CMK (cell line): ENCODE measurements around the gene PCNT.

Source experiments
- DNase-seq: peaks from one replicate; pipeline ENCODE4 v3.0.0-alpha.2; 2010; ENCODE audit warnings: low read depth

PCNT gene

DNA sequence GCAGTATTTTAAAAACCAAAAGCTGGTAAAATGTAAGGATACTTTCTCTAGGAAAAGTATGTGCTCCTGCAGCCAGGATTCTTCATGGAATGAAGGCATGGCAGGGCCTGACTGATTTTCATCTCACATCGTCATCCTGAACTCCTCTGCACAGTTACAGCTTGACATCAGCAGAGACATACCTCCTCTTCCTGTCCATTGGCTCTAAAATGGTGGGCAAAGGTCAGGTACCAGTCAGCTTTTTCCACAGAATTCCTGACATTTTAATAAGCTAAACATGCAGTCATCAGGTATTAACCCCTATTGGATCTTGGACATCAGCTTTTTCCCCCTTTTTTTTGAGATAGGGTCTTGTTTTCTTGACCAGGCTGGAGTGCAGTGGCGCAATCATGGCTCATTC, 5.8 kb downstream of the PCNT start:
- no peak for DNase-seq

DNA sequence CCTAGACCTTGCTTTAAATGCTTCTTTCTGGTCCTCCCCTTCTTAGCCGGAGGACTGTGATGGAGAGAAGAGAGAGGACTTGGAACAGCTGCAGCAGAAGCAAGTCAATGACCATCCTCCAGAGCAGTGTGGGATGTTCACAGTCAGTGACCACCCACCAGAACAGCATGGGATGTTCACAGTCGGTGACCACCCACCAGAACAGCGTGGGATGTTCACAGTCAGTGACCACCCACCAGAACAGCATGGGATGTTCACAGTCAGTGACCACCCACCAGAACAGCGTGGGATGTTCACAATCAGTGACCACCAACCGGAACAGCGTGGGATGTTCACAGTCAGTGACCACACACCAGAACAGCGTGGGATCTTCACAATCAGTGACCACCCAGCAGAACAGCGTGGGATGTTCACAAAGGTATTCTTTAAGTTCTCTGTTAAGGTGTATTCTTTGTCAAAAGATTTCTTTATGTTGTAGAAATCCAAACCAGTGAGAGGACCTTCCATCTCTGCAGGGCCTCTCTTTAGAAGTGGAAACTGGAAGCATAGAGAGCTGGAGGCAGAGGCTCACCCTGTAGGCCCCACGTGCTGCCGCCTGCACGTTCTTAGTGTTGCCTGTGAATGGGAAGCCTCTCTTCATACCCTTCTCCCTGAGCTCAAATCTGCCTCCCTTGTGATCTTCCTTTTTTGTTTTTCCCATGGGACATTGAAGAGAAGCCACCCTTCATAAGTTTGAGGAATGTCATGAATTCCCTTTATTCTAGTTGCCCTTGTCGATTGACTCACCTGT, 10.6 kb downstream of the PCNT start:
- DNase-seq: no peak

DNA sequence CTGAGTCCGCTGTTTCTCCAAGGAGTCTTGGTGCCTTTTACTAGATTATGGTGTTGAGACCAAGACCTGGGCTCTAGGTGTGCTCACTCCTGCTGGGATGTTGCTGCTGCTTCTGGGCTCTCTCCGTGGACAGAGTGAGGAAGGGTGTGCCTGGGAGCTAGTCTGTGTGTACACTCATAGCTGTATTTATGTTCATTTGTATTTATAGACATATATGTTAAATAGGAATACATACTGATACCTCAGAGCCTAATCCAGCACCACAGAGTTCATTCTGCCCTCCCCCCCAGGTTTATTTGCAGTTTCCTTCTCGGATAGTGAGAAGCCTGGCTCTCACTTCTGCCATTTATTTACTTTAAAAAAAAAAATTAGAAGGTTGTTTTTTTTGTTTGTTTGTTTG, 12.6 kb downstream of the PCNT start:
- DNase-seq: no peak

DNA sequence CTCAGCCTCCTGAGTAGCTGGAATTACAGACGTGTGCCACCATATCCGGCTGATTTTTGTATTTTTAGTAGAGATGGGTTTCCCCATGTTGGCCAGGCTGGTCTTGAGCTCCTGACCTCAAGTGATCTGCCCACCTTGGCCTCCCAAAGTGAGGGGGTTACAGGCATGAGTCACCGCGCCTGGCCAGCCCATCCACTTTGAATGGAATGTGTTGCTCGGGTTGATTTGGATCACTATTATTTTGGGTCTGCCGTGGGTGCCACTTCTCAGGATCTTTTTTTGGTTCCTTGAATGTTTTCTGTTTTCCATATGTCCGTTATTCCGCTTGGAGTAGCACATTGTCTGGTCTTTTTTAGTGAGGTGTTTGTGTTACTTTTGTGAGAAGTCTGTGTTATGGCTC, 17.0 kb downstream of the PCNT start:
- no peak for DNase-seq

DNA sequence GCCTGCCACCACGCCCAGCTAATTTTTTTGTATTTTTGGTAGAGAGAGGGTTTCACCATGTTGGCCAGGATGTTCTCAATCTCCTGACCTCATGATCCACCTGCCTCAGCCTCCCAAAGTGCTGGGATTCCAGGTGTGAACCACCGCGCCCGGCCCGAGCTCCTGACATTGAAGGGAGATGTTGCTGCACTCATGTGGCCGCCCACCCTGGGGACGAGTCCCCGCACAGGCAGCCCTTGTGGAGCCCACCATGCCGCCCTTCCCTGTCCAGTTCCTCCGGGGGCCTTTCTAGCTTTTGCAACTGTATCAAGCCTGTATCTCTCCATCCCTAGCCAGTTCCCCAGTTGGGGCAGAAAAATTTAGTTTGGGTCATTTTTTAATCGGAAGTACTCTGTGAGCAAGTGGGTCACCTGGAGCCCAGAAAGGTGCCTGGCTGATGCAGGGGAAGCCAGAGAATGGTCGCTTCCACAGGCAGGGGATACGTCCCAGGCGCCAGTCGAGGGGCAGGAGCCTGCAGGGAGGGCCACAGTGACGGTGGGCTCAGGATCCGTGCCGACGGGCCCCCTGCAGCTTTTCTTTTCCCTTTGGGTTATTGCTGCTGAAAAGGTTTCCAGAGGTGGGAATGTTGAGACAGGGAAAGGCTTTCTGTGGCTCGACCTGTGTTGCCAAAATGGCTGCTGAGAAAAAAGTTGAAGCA, 20.4 kb downstream of the PCNT start:
- no peak for DNase-seq

DNA sequence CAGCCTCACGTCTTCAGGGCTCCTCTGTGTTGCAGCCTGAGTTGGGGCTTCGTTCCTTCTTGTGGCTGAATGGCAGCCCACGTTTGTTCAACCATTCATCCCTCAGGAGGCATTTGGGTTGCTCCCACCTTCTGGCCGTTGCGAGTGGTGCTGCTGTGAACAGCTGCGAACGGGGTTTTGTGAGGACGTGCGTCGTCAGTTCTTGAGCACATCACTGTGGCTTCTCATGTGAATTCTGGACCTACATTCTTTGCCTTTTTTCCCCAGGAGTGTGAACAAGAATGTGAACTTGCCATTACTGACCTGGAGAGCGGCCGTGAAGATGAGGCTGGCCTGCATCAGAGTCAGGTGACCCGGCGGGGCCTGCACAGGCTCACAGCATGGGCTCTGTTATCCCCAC, 21.9 kb downstream of the PCNT start:
- DNase-seq: no peak

DNA sequence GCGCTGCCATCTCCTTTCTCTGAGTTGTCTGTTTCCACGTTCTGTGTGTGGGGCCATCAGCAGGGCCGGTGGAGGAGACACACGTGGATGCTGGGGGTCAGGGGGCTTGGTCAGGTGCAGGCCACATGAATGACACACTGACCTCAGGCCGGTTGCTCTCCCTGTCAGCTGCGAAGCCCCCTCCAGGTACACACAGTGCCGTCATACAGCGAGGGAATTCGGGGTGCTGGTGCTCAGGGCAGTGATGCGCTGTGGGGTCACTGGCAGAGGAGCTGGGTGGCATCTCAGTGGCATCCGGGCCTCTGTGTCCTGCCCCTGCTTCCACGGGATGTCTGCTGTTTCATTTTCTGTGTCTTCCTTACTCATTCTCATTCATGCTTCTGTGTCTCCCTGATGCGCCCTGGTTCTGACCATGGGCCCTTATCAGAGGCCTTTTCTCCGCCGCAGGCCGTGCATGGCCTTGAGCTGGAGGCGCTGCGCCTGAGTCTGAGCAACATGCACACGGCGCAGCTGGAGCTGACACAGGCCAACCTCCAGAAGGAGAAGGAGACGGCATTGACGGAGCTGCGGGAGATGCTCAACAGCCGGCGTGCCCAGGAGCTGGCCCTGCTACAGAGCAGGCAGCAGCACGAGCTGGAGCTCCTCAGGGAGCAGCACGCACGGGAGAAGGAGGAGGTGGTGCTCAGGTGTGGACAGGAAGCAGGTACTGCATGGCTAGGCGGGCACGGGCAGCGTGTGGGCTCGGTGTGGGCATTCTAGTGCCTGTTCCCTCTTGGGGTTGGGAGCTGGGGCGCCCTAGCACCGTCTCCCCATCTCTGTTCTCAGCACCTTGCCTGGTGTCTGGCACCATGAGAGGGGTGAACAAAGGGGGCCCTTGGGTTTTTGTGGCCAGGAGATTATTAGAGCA, 22.6 kb downstream of the PCNT start:
- no peak for DNase-seq

DNA sequence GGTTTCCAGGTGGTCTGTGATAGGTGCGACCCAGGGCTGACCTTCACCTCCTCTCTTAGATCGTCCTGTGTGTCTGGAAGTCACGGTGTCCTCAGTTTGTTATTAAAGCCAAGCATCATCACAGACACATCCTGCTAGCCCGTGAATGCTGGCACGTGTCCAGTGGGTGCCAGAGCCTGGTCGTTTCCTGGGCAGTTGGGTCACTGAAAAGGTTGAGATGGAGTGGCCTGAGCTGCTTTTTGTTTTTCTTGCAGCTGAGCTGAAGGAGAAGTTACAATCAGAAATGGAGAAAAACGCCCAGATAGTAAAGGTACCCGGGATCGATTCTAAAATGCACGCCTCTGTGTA, 23.2 kb downstream of the PCNT start:
- DNase-seq: no peak

DNA sequence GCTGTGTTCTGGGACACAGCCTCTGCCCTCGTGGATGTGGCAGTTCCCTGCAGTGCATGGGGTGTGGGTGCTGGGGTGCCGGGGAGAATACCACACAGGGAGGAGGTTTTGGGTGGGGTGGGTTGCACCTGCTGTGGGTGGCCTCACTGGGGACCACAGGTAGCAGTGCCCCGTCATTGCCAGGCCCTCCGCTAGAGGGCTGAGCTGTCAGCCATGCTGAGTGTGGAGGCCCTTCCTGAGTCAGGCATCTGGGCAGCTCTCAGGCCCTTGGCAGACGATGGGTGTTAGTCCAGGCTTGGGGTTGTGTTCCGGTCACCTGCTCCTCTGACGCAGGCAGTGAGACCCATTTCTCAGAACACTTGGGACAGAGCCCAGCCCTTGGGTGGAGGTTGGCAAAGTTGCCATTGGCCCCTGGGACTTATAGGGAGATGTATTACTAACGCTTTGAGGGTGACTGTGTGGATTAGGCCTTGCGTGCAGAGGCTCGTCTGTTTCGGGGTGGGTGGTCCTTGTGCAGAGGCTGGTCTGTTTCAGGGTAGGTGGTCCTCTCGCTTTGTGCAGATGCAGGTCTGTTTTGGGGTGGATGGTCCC, 23.9 kb downstream of the PCNT start:
- no peak for DNase-seq

DNA sequence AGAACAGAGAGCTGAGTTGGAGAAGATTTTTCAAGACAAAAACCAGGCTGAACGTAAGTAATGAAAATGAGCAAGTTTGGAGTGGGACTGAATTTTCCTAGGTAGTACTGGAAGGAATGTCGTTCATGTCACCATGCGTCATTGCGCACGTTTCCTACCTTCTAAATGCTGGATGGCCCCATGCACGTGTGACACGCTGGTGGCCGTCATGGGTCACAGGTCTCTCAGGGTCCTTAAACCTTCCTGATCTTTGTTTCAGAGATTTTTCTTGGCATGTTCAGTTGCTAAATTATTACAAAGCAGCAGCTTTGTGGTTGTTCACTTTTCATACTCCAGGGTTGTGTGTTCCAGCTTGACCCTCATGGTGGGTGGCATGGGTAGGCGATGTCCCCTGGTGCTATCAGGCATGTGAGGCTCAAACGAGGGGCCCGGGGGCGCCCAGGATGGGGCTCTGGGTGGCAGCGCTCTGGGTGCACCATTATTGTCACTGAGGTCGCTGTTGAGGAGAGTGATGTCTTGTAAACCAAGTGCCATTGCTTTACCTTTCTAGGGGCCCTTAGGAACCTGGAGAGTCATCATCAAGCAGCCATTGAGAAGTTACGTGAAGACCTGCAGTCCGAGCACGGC, 25.3 kb downstream of the PCNT start:
- no peak for DNase-seq

DNA sequence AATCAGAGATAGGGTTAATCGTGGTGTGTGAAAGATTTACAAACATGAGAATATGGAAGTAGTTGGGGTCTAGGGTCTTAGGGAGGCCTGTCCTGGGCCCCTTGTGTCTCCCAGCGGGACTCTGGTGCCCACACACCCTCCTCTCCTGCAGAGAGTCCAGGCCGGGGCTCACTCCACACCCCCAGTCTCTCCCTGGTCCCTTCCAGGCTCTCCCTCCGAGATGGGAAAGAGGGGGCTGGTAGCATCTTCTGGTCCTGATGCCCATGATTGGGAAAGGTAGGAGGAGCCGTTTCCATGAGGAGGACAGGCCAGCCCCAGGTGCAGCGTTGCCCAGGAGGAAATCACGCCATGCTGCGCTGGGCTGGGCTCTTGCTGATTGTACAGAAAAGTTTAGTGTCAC, 26.6 kb downstream of the PCNT start:
- no peak for DNase-seq

DNA sequence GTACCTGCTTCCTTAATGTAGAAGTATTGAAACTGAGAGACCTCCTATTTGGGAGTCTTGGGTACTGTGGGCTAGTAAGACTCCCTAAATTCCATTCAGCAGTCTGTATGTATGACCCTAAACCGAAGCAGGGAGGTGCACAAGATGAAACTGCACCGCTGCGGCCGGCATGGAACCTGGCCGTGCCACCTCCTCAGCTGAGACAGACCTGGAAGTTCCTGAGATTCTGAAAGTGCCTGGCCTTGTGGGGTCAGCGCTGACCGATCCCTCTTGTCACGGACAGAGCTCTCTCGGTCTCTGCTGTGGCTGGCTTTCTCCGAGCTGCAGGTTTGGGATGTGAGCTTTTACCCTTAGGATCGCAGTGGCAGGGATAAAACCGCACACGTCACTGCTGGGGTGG, 27.0 kb downstream of the PCNT start:
- no peak for DNase-seq

DNA sequence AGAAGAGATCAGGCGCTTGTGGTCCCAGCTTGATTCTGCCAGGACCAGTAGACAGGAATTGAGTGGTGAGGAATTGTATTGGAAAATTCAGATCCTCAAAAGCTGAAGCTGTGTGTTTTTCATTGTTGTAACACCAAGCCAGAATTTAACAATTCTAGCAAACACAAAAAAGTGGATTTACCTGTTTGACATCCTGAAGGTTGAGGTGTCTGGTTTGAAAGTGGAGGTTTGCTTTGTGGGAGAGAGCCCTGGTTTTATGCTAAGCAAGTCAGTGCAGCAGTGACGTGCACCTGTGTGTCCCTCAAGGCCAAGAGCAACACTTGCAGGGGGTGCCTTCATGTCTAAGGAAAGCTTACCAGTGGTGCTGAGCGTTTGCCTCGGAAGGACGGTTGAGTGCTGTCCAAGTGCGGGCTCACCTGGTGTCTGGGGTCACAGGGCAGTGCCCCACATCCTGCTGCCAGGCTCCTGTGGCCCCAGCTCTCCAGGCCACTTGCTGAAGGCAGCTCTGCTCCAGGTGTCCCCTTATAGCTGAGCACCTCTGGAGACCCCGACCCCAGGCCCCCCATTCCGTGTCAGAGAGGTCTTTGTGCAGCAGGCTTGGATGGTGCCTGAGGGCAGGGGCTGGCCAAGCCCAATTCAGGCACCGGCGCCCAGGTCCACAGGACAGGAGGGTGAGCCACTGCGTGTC, 27.7 kb downstream of the PCNT start:
- DNase-seq: no peak

DNA sequence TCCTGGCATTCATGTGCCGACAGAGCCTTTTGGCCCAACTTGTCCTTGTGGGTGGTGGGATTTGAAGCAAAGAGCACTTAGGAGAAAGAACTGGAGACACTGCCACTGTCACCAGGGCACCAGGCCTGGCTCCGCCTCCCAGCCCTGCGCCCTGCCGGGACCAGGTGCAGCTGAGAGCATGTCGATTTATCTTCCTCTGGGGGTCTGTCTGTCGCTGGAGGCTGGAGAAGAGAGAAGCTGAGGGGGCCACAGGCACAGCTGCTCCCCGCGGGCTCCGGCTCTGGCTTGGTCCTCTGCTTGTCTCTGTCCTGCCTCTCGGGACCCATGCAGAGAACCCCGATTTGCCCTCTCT, 28.2 kb downstream of the PCNT start:
- DNase-seq: no peak

DNA sequence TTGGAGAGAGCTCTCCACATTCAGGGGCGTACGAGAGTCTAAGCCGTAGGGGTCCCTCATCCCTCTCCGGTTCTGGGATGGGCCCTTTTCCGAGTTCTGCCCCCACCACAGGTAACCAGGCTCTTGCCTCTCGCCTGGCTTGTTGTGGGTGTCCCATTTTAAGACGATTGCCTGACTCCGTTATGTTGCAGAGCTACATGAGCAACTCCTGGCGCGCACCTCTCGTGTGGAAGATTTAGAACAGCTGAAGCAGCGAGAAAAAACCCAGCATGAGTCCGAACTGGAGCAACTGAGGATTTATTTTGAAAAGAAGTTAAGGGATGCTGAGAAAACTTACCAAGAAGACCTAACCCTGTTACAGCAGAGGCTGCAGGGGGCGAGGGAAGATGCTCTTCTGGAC, 29.0 kb downstream of the PCNT start:
- DNase-seq: no peak

DNA sequence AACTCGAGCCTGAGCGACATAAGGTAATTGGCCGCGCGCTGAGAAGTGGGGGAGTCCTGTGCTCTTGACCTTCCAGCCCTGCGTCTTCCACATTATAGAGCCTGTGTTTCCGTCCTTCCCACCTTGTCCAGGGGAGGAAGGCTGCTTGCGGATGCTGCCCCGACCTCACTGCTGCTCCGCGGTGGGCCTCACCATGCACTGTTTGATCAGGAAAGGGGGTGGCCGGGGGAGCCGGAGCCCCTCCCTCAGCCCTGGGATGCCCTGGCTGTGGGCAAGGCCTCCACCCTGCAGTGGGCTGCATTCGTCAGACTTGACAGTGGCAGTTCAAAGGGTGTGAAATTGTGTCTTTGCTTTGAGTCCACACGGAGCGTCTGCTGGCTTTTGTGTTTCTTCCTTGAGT, 30.1 kb downstream of the PCNT start:
- DNase-seq: no peak

DNA sequence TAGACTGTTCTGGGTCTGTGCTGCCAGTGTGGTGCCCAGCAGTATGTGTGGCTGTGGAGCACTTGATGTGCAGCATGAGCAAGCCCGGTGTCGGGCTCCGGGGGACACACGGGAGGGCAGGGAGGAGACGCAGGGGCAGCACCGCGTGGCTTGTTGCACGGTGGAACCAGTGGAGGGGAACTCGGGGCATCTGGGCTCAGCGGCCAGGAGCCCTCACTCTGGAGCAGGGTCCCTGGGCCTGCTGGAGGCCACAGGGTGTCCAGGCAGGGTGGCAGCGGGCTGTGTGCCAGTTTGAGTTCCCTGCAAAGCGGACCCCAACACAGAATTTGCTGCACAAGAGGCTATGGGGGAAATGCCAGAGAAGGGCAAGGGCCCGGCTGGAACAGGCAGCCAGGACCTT, 30.6 kb downstream of the PCNT start:
- DNase-seq: no peak

DNA sequence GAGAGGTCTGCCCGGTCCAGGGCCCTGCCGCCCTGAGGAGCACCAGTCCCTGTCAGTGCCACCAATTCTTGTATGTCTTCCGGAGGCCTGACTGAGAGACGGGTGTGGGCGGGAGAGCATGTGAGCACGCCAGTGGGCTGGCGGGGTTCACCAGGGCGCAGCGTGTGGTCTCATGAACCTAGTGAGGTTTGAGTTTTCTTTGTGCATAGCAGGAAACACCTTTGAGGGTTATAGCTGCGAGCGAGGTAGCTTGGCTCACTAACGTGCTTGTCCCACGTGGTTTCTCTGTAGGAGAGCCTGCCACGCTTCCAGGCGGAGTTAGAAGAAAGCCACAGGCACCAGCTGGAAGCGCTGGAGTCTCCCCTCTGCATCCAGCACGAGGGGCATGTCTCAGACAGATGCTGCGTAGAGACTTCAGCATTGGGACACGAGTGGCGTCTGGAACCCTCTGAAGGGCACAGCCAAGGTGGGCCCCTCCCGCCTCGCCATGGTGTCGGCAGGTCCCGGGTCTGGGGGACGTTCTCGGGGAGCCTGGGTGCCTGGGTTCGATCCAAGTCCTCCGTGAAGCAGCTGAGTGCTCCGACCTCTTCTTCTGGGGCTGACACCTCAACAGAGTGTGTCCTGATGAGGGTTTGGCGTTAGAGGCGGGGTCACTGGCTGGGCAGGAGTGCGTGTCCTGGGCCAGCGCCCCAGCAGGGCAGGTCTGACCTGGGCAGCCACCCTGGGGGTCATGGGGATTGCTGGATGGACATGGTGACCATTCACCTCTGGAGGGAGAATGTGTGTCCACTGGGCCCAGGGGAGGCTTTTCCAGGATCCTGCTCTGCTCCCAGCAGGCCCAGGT, 31.4 kb downstream of the PCNT start:
- DNase-seq: no peak

DNA sequence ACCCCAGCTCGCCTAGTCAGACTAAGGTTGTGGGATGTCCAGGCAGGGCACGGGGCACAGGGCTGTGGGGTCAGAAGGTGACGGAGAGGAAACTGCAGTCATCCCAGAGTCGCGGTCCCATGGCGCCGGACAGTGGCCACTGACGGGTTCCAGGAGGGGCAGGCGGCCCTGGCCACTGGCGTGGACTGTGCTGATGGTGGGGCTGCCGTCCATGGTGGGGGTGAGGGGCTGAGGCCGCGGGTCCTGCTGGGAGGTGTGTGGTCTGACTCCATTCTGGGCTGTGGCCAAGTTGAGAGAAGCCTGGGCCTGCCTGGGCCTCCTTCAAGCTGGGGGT, 32.0 kb downstream of the PCNT start:
- no peak for DNase-seq

DNA sequence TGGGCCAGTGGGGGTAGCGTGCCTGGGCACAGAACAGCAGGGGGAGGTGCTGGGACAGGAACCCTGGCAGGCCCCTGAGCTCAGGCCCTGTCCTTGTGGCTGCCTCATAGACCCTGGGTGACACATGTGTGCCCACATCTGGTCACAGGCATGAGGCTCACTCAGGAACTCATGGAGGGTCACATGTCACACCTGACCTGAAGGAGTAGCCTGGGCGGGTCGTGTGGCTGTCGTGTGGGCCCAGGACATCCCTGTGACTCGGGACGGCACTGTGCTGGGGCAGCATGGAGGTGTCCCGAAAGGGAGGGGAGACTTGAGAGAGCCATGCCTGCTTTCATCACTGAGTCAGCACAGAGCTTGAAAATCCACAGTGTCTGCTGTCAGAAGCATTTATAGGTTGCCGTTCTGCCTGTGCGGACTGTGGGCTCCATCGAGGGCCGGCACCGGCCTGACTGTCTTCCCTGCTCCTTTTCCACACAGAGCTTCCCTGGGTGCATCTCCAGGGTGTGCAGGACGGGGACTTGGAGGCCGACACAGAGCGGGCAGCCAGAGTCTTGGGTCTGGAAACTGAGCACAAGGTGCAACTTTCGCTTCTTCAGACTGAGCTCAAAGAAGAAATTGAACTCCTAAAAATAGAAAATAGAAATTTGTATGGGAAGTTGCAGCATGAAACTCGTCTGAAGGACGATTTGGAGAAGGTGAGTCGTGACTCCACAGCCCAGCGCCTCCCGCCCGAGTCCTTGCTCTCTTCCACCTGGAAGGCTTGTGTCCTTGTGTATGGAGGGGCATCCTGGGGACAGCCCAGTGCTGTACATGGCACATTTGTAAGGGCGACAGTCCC, 32.8 kb downstream of the PCNT start:
- no peak for DNase-seq
